GM18951 (cell line): ENCODE results near the gene KLHL3.

Source experiments
- POLR2A ChIP-seq: IDR thresholded peaks from 4 replicates; pipeline ENCODE4 v1.6.1; 2011; ENCODE audit warnings: mild to moderate bottlenecking; ENCODE audit not compliant: insufficient read length, insufficient read depth; ENCODE audit errors: extremely low read depth
- in situ Hi-C: fragments of 300-500 bp; cut with MboI; formaldehyde crosslinking; loops from one replicate; pipeline ENCODE4 v1.12.0; 2022; ENCODE audit warnings: low sequenced_read_pairs, mixed read lengths, inconsistent platforms; ENCODE audit not compliant: unreplicated experiment

The KLHL3 gene

GRCh38 chr5:137636830-137637714, 98.8 kb downstream of the KLHL3 start:
- in situ Hi-C loops: no loop called here
- TF ChIP-seq POLR2A: no peak

- in situ Hi-C loops: no loop called here
- TF ChIP-seq POLR2A: no peak
Observed at GRCh38 chr5:137636099-137636498, 99.8 kb downstream of the KLHL3 start.

GRCh38 chr5:137635521-137635921, 100.4 kb downstream of the KLHL3 start:
- in situ Hi-C loops: no loop called here
- no peak for TF ChIP-seq POLR2A

GRCh38 chr5:137633896-137634295, 102.0 kb downstream of the KLHL3 start:
- in situ Hi-C loops: no loop called here
- no peak for TF ChIP-seq POLR2A

- TF ChIP-seq POLR2A: no peak
- in situ Hi-C loops: no loop called here
Observed at GRCh38 chr5:137632716-137633115, 103.2 kb downstream of the KLHL3 start.

- in situ Hi-C loops: no loop called here
- no peak for TF ChIP-seq POLR2A
Observed at GRCh38 chr5:137631453-137631852, 104.4 kb downstream of the KLHL3 start.

- in situ Hi-C loops: no loop called here
- TF ChIP-seq POLR2A: no peak
Observed at GRCh38 chr5:137630972-137631370, 104.9 kb downstream of the KLHL3 start.

GRCh38 chr5:137630216-137630971, 105.5 kb downstream of the KLHL3 start:
- TF ChIP-seq POLR2A: no peak
- in situ Hi-C loops: no loop called here

GRCh38 chr5:137629646-137630045, 106.2 kb downstream of the KLHL3 start:
- in situ Hi-C loops: no loop called here
- TF ChIP-seq POLR2A: no peak

GRCh38 chr5:137627706-137628105, 108.2 kb downstream of the KLHL3 start:
- no peak for TF ChIP-seq POLR2A
- in situ Hi-C loops: no loop called here

GRCh38 chr5:137627293-137627692, 108.6 kb downstream of the KLHL3 start:
- TF ChIP-seq POLR2A: no peak
- in situ Hi-C loops: no loop called here

- no peak for TF ChIP-seq POLR2A
- in situ Hi-C loops: no loop called here
Observed at GRCh38 chr5:137624786-137625349, 111.0 kb downstream of the KLHL3 start.

GRCh38 chr5:137622850-137623249, 113.0 kb downstream of the KLHL3 start:
- in situ Hi-C loops: no loop called here
- no peak for TF ChIP-seq POLR2A

GRCh38 chr5:137621861-137622823, 113.7 kb downstream of the KLHL3 start:
- in situ Hi-C loops: no loop called here
- no peak for TF ChIP-seq POLR2A
